Transverse colon (tissue), 4 donors: ENCODE data around the gene B4GALNT4. TPM values are rescaled to one million over a fixed set of nuclear protein-coding genes. Genes with fewer than 3 reads are reported as not detected.
"Not testable (repeated sequence)": the region's sequence is repeated elsewhere in the genome, so short reads cannot be mapped to it uniquely, and the experiment has no call there.

Source experiments
- DNase-seq: peaks from one replicate; pipeline ENCODE4 v3.0.0-alpha.2; 2019
- H3K27ac ChIP-seq, 4 donors: fragments of 200-600 bp; sonication (generic); 2 replicates each; pipeline ENCODE4 v1.5.1; 2016 to 2018; ENCODE audit warnings: inconsistent platforms in 4 of 4
- H3K27me3 ChIP-seq: fragments of 200-600 bp; sonication (generic); 2 replicates; pipeline ENCODE4 v1.5.1; 2017; ENCODE audit warnings: inconsistent platforms
- H3K36me3 ChIP-seq, 4 donors: fragments of 200-600 bp; sonication (generic); 2 replicates each; pipeline ENCODE4 v1.5.1; 2017 to 2019; ENCODE audit warnings: inconsistent platforms in 4 of 4
- H3K4me1 ChIP-seq, 4 donors: fragments of 200-600 bp; sonication (generic); 2 replicates each; pipeline ENCODE4 v1.5.1; 2017 to 2020; ENCODE audit warnings: inconsistent platforms in 4 of 4
- H3K4me3 ChIP-seq, 4 donors: fragments of 200-600 bp; sonication (generic); 1 replicate in 1 of 4; 2 replicates in 3 of 4; pipeline versions ENCODE4 v1.5.1 to v1.6.1; 2017 to 2019; ENCODE audit warnings: inconsistent platforms in 4 of 4
- H3K9me3 ChIP-seq, 2 donors: fragments of 200-600 bp; sonication (generic); 2 replicates each; pipeline ENCODE4 v1.5.1; 2017 to 2019; ENCODE audit warnings: inconsistent platforms in 2 of 2
- EP300 ChIP-seq: sonication (generic); formaldehyde crosslinking; IDR thresholded peaks from one replicate; pipeline ENCODE4 v1.6.1; 2017; ENCODE audit warnings: antibody characterized with exemption, low read depth
- POLR2A ChIP-seq: fragments of 450-650 bp; IDR thresholded peaks from one replicate; pipeline ENCODE4 v1.6.1; 2016; ENCODE audit warnings: antibody characterized with exemption, mild to moderate bottlenecking, moderate library complexity
- POLR2AphosphoS5 ChIP-seq, 3 donors: sonication (generic); formaldehyde crosslinking; IDR thresholded peaks; one replicate each; pipeline ENCODE4 v1.6.1; 2016; ENCODE audit warnings: antibody characterized with exemption in 3 of 3
- WGBS, 2 donors: methylation state at CpG; one replicate each; pipeline ENCODE4 v1.1.5; 2018; ENCODE audit warnings: low coverage in 1 of 2; 5-methylcytosine and 5-hydroxymethylcytosine counted together
- in situ Hi-C, 4 donors: fragments of 200-750 bp; cut with MboI; loops; one replicate each; pipeline versions ENCODE4 v1.15.0 to v1.15.1; 2017; ENCODE audit warnings: low sequenced_read_pairs in 3 of 4, low pct_ligation_motif_present in 1 of 4, low pct_unique_long_range_greater_than_20kb in 1 of 4
- intact Hi-C: fragments of 100-400 bp; cut with DNase I; formaldehyde crosslinking; loops from one replicate; pipeline ENCODE4 v1.15.1; 2023; ENCODE audit warnings: low total_unique reads
- total RNA-seq, 4 donors: library from RNA; depleted of rRNA; stranded (reverse); fragments of >200 nt; gene quantifications; one replicate each; pipeline ENCODE4 v1.1.0, GENCODE V29; 2016
- TF ChIP-seq, protein P1 (sequence below), 5 experiments: fragments of 200-600 bp in 3 of 5; fragments of 450-650 bp in 2 of 5; sonication (generic) in 3 of 5; IDR thresholded peaks; 1 replicate in 2 of 5; 2 replicates in 3 of 5; pipeline ENCODE4 v1.5.1; 2016 to 2017; ENCODE audit warnings: antibody characterized with exemption in 5 of 5, inconsistent platforms in 3 of 5, mild to moderate bottlenecking in 2 of 5, moderate library complexity in 1 of 5

B4GALNT4 gene
- total RNA-seq, 4 donors from 2014 or later = 0.82 to 3.0 (median 1.3) TPM; not detected in 1

DNA sequence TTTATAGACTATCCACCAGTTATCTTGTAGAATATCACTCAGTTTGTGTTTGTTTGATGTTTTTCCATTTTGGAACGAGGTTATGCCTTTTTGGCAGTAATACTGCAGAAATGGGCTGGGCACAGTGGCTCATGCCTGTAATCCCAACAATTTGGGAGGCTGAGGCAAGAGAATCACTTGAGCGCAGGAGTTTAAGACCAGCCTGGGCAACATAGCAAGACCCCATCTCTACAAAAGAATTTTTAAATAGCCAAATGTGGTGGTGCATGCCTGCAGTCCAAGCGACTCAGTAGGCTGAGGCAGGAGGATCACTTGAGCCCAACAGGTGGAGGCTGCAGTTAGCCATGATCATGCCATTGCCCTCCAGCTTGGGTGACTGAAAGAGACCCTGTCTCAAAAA lies 22.8 kb upstream of the B4GALNT4 start:
- TF ChIP-seq EP300 = no peak
- TF ChIP-seq, protein P1, sequence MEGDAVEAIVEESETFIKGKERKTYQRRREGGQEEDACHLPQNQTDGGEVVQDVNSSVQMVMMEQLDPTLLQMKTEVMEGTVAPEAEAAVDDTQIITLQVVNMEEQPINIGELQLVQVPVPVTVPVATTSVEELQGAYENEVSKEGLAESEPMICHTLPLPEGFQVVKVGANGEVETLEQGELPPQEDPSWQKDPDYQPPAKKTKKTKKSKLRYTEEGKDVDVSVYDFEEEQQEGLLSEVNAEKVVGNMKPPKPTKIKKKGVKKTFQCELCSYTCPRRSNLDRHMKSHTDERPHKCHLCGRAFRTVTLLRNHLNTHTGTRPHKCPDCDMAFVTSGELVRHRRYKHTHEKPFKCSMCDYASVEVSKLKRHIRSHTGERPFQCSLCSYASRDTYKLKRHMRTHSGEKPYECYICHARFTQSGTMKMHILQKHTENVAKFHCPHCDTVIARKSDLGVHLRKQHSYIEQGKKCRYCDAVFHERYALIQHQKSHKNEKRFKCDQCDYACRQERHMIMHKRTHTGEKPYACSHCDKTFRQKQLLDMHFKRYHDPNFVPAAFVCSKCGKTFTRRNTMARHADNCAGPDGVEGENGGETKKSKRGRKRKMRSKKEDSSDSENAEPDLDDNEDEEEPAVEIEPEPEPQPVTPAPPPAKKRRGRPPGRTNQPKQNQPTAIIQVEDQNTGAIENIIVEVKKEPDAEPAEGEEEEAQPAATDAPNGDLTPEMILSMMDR (IDR thresholded peaks at IDR 0.05) = no peak
- TF ChIP-seq POLR2A = no peak

DNA sequence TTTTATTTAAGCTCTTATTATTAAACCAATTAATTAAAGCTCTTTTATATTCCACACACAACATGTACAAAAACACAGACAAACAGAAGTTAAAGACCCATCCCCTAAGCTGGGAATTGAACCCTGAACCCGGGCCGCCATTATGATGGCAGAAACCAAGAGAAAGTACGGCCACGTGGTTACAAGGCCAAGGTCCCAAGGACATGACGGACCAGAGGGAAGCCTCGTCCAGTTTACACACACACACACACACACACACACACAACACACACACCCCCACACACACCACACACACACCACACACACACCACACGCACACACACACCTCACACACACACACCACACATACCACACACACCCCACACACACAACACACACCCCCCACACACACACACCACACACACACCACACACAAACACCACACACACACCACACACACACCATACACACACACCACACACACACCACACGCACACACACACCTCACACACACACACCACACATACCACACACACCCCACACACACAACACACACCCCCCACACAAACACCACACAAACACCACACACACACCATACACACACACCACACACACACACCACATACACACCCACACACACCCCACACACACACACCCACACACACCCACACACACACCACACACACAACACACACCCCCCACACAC lies 19.9 kb upstream of the B4GALNT4 start:
- DNase-seq, in situ Hi-C loops, H3K9me3 ChIP-seq, H3K4me3 ChIP-seq, H3K27ac ChIP-seq, intact Hi-C loops, H3K36me3 ChIP-seq, H3K27me3 ChIP-seq: not testable (repeated sequence)
- WGBS, 2 donors = 85 to 86% methylated on average over 5 to 8 of the region's 8 CpGs
- H3K4me1 ChIP-seq = peaks cover 11 to 26% (median 17%) of the 10 kb centered on the region in 4 donors

More for the DNA sequence above, 22.8 kb upstream of the B4GALNT4 start:
- intact Hi-C loops = no loop called here
- Histone ChIP-seq H3K27ac (no peak overlapping the region), H3K9me3 (no peaks in the 10 kb centered on the region), H3K36me3 (no peaks in the 10 kb centered on the region), H3K4me3 (no peak overlapping the region), H3K27me3 (no peaks in the 10 kb centered on the region), H3K4me1 (peaks cover 0 to 11% (median 0%) of the 10 kb centered on the region in 4 donors)
- in situ Hi-C loops = no loop called here
- no peak for DNase-seq
- WGBS, 2 donors = 69 to 79% methylated on average over 2 to 3 of the region's 3 CpGs

DNA sequence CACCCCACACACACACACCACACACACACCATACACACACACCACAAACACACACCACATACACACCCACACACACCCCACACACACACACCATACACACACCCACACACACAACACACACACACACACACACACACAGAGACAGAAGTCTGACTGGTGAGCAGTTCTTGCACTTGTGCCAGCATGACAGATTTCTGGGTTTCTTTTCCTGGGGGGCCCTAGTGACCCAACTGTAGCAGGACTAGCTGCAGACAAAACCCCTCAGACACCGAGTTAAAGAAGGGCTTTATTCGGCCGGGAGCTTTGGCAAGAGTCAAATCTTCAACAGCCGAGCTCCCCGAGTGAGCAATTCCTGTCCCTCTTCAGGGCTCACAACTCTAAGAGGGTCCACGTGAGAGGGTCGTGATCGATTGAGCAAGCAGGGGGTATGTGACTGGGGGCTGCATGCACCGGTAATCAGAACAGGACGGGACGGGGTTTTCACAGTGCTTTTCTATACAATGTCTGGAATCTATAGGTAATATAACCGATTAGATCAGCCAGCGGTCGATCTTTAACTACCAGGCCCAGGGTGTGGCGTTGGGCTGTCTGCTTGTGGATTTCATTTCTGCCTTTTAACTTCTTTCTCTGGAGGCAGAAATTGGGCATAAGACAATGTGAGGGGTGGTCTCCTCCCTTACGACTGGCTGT lies 19.1 kb upstream of the B4GALNT4 start:
- H3K9me3 ChIP-seq, H3K36me3 ChIP-seq, in situ Hi-C loops, DNase-seq, H3K27me3 ChIP-seq, intact Hi-C loops, H3K4me3 ChIP-seq: not testable (repeated sequence)
- 49% methylated on average over 16 of the region's 16 CpGs; no CpG with 5 or more reads in 1 of the 2 donors for WGBS, 2 donors
- Histone ChIP-seq H3K27ac (peak overlapping the region in 2 of 4 donors; percentile 26 to 34), H3K4me1 (peaks cover 12 to 28% (median 19%) of the 10 kb centered on the region in 4 donors)

DNA sequence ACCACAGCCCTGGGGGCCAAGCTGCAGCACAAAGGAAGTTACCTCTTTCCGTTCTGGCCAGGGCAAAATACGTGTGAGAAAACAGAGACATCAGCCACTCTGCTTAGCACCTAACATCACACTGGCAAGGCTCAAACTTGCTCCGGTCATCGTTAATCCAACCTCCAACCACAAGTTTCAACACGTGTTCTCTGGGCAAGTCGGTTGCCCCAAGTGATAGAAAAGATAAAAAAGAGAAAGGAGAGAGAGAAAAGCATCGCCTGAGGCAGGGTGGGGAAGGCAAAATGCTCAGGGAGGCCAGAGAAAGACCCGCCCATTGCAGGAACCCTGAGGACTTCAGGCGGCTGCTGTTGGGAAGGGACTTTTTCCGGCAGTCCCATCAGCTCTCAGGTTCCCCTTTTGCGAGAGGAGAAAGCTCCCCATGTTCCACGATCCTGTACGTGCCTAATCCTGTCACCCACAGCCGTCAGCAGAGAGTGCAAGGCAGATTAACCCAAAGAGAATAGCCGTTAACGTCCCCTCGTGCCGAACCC lies 18.5 kb upstream of the B4GALNT4 start:
- H3K27me3 ChIP-seq = no peaks in the 10 kb centered on the region
- in situ Hi-C loops = no loop called here
- H3K36me3 ChIP-seq = no peaks in the 10 kb centered on the region
- H3K4me3 ChIP-seq = no peak overlapping the region
- DNase-seq = no peak
- intact Hi-C loops = no loop called here
- peaks cover 18 to 34% (median 25%) of the 10 kb centered on the region in 4 donors for H3K4me1 ChIP-seq
- WGBS, 2 donors = 61 to 66% methylated on average over 10 to 18 of the region's 18 CpGs
- TF ChIP-seq, protein P1 (IDR thresholded peaks at IDR 0.05) = no peak
- TF ChIP-seq POLR2A = no peak
- TF ChIP-seq POLR2AphosphoS5 (IDR thresholded peaks at IDR 0.05) = no peak
- TF ChIP-seq EP300 = no peak
- no peaks in the 10 kb centered on the region for H3K9me3 ChIP-seq
- H3K27ac ChIP-seq = peak overlapping the region in 2 of 4 donors; percentile 26 to 34

DNA sequence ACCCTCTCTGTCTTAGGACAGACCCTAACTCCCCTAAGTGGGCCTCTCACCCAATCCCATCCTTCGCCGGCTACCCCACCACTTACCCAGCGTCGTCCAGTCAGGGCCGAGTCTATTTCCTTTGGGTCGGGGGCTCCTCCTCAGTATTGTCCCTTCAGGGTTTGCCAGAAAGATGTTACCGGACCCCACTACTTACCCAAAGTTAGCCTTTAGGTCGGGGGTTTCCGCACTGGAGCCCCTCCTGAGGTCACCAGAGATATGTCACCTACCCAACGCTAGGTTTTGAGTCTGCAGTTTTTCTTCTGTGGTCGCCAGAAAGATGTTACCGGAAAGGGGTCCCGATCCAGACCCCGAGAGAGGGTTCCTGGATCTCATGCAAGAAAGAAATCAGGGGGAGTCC lies 17.9 kb upstream of the B4GALNT4 start:
- Histone ChIP-seq H3K27ac (peak overlapping the region in 2 of 4 donors; percentile 26 to 34), H3K9me3 (no peaks in the 10 kb centered on the region), H3K4me1 (peaks cover 18 to 34% (median 26%) of the 10 kb centered on the region in 4 donors), H3K27me3 (no peaks in the 10 kb centered on the region), H3K36me3 (no peaks in the 10 kb centered on the region), H3K4me3 (no peak overlapping the region)
- in situ Hi-C loops (no loop called here), intact Hi-C loops (no loop called here)
- no peak for TF ChIP-seq POLR2AphosphoS5 (IDR thresholded peaks at IDR 0.05)
- TF ChIP-seq EP300 = no peak
- TF ChIP-seq, protein P1 (IDR thresholded peaks at IDR 0.05) = no peak
- no peak for TF ChIP-seq POLR2A
- WGBS, 2 donors = 96% methylated on average over 14 of the region's 14 CpGs; no CpG with 5 or more reads in 1 of the 2 donors
- no peak for DNase-seq
